Loucy (cell line): ENCODE results near the gene ENPP5.

Source experiments
- H2AFZ ChIP-seq: fragments of 200-600 bp; sonication (generic); 2 replicates; pipeline ENCODE4 v1.6.0; 2016; ENCODE audit warnings: antibody characterized with exemption, mild to moderate bottlenecking, low read length, moderate library complexity
- H3F3A ChIP-seq: fragments of 200-600 bp; 2 replicates; pipeline ENCODE4 v1.6.0; 2016; ENCODE audit warnings: antibody characterized with exemption, low read depth, mild to moderate bottlenecking
- H3K27me3 ChIP-seq: fragments of 200-600 bp; sonication (generic); 2 replicates; pipeline ENCODE4 v1.6.1; 2014; ENCODE audit warnings: low read length, mild to moderate bottlenecking; ENCODE audit not compliant: insufficient read depth, poor library complexity, severe bottlenecking
- H3K36me3 ChIP-seq: fragments of 200-600 bp; sonication (generic); 2 replicates; pipeline ENCODE4 v1.6.1; 2016; ENCODE audit warnings: low read length; ENCODE audit not compliant: insufficient read depth
- H3K4me1 ChIP-seq: fragments of 200-600 bp; sonication (generic); 2 replicates; pipeline ENCODE4 v1.5.1; 2014; ENCODE audit warnings: low read length, mild to moderate bottlenecking; ENCODE audit not compliant: insufficient read depth, poor library complexity, severe bottlenecking
- H3K4me2 ChIP-seq: fragments of 200-600 bp; sonication (generic); 2 replicates; pipeline ENCODE4 v1.6.0; 2014; ENCODE audit warnings: antibody characterized with exemption, low read length, low read depth, mild to moderate bottlenecking; ENCODE audit not compliant: poor library complexity, severe bottlenecking
- H3K4me3 ChIP-seq: fragments of 200-600 bp; sonication (generic); 2 replicates; pipeline ENCODE4 v1.5.1; 2014; ENCODE audit warnings: low read length, mild to moderate bottlenecking, mixed read lengths; ENCODE audit not compliant: poor library complexity, severe bottlenecking
- H3K79me2 ChIP-seq: fragments of 200-600 bp; sonication (generic); 2 replicates; pipeline ENCODE4 v1.6.1; 2014; ENCODE audit warnings: low read length; ENCODE audit not compliant: insufficient read depth
- H3K9ac ChIP-seq: fragments of 200-600 bp; sonication (generic); 2 replicates; pipeline ENCODE4 v1.6.0; 2014; ENCODE audit warnings: mild to moderate bottlenecking, low read depth, low read length, moderate library complexity; ENCODE audit not compliant: poor library complexity, severe bottlenecking
- H3K9me2 ChIP-seq: fragments of 200-600 bp; sonication (generic); replicated peaks from 2 replicates; pipeline ENCODE4 v1.6.1; 2016; ENCODE audit warnings: low read depth, low read length, mixed read lengths
- H3K9me3 ChIP-seq: fragments of 200-600 bp; sonication (generic); 2 replicates; pipeline ENCODE4 v1.6.1; 2014; ENCODE audit warnings: mild to moderate bottlenecking, antibody characterized with exemption, low read length, low read depth; ENCODE audit not compliant: insufficient read depth
- H4K20me1 ChIP-seq: fragments of 200-600 bp; sonication (generic); 2 replicates; pipeline ENCODE4 v1.6.0; 2014; ENCODE audit warnings: antibody characterized with exemption, low read length, mild to moderate bottlenecking; ENCODE audit not compliant: insufficient read depth, poor library complexity, severe bottlenecking
- EZH2phosphoT487 ChIP-seq: fragments of 200-600 bp; IDR thresholded peaks from 2 replicates; pipeline ENCODE4 v1.6.1; 2018; ENCODE audit warnings: antibody characterized with exemption, mild to moderate bottlenecking, moderate library complexity, borderline replicate concordance
- TF ChIP-seq, protein P1 (sequence below): fragments of 200-600 bp; sonication (generic); conservative IDR thresholded peaks from 2 replicates; pipeline ENCODE4 v1.5.1; 2014; ENCODE audit warnings: mild to moderate bottlenecking, antibody characterized with exemption, low read length

ENPP5 gene

GRCh38 chr6:46175446-46175845 lies 4.7 kb upstream of the ENPP5 start:
- H2AFZ ChIP-seq = no peak overlapping the region
- H3K9ac ChIP-seq = no peak overlapping the region
- no peak for TF ChIP-seq EZH2phosphoT487
- TF ChIP-seq, protein P1, sequence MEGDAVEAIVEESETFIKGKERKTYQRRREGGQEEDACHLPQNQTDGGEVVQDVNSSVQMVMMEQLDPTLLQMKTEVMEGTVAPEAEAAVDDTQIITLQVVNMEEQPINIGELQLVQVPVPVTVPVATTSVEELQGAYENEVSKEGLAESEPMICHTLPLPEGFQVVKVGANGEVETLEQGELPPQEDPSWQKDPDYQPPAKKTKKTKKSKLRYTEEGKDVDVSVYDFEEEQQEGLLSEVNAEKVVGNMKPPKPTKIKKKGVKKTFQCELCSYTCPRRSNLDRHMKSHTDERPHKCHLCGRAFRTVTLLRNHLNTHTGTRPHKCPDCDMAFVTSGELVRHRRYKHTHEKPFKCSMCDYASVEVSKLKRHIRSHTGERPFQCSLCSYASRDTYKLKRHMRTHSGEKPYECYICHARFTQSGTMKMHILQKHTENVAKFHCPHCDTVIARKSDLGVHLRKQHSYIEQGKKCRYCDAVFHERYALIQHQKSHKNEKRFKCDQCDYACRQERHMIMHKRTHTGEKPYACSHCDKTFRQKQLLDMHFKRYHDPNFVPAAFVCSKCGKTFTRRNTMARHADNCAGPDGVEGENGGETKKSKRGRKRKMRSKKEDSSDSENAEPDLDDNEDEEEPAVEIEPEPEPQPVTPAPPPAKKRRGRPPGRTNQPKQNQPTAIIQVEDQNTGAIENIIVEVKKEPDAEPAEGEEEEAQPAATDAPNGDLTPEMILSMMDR = no peak
- H3K9me3 ChIP-seq = no peaks in the 10 kb centered on the region
- no peak overlapping the region for H3K4me2 ChIP-seq
- H3F3A ChIP-seq = no peaks in the 10 kb centered on the region
- H3K27me3 ChIP-seq = no peaks in the 10 kb centered on the region
- H4K20me1 ChIP-seq = no peaks in the 10 kb centered on the region
- H3K36me3 ChIP-seq = no peaks in the 10 kb centered on the region
- H3K9me2 ChIP-seq = no peaks in the 10 kb centered on the region
- H3K4me1 ChIP-seq = no peaks in the 10 kb centered on the region
- no peak overlapping the region for H3K4me3 ChIP-seq
- no peaks in the 10 kb centered on the region for H3K79me2 ChIP-seq

- Histone ChIP-seq H3K9me3 (no peaks in the 10 kb centered on the region), H3K9me2 (no peaks in the 10 kb centered on the region), H3K4me1 (no peaks in the 10 kb centered on the region), H3K79me2 (no peaks in the 10 kb centered on the region), H3K27me3 (no peaks in the 10 kb centered on the region), H4K20me1 (no peaks in the 10 kb centered on the region), H3K9ac (no peak overlapping the region), H3K36me3 (no peaks in the 10 kb centered on the region), H3F3A (no peaks in the 10 kb centered on the region), H3K4me2 (no peak overlapping the region), H2AFZ (no peak overlapping the region), H3K4me3 (no peak overlapping the region)
- TF ChIP-seq EZH2phosphoT487 = no peak
- TF ChIP-seq, protein P1 = no peak
Measured at GRCh38 chr6:46174904-46175303, 4.1 kb upstream of the ENPP5 start.

DNA sequence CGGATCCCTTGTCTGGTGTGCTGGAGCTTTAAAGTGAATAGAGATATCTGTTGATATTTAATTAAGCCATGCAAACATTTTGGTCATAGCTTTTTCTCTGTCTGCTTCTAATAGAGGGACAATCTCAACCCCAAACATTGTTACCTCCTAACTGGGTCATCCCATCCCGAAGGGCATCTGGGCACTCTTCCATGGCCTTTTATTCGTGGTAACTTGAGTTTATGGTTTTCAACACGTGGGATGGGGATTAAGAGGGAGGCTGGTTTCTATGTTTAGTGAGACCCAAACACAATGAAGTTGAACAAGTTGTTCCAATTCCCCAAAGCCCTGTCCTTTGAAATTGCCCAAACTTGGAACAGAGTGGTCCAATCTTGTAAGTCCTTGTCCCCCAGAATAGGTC lies 1.4 kb upstream of the ENPP5 start:
- Histone ChIP-seq H4K20me1 (no peaks in the 10 kb centered on the region), H3K4me1 (no peaks in the 10 kb centered on the region), H3K4me2 (no peak overlapping the region), H3K79me2 (no peaks in the 10 kb centered on the region), H3K27me3 (no peaks in the 10 kb centered on the region), H3K9me2 (no peaks in the 10 kb centered on the region), H3K9me3 (no peaks in the 10 kb centered on the region), H3K9ac (no peak overlapping the region), H3F3A (no peaks in the 10 kb centered on the region), H3K4me3 (no peak overlapping the region), H2AFZ (no peak overlapping the region), H3K36me3 (no peaks in the 10 kb centered on the region)
- TF ChIP-seq EZH2phosphoT487 = no peak
- TF ChIP-seq, protein P1 = no peak
